ENCODE measurements around the gene SLC17A1.
A peak's percentile ranks its signal among the peaks of the same experiment; 100 is the strongest.

SLC17A1 gene

GRCh38 chr6:25804804-25805203 lies 27.0 kb downstream of the SLC17A1 start:
- H3K4me3 ChIP-seq (ENCODE audit: low read depth, low read length) = no peak overlapping the region
- TF ChIP-seq CTCF (IDR thresholded peaks at IDR 0.05; ENCODE audit: low read depth, low read length, missing control alignments) = no peak
- DNase-seq (ENCODE audit: low read depth) = no peak

- DNase-seq (ENCODE audit: low read depth) = no peak
- TF ChIP-seq CTCF (IDR thresholded peaks at IDR 0.05; ENCODE audit: low read depth, low read length, missing control alignments) = no peak
- H3K4me3 ChIP-seq (ENCODE audit: low read depth, low read length) = no peak overlapping the region
These were observed 30.4 kb downstream of the SLC17A1 start for GRCh38 chr6:25801436-25801835.

- no peak for DNase-seq (ENCODE audit: low read depth)
- TF ChIP-seq CTCF (IDR thresholded peaks at IDR 0.05; ENCODE audit: low read depth, low read length, missing control alignments) = no peak
- no peak overlapping the region for H3K4me3 ChIP-seq (ENCODE audit: low read depth, low read length)
These were observed 37.1 kb downstream of the SLC17A1 start for GRCh38 chr6:25794784-25795183.

- DNase-seq (ENCODE audit: low read depth) = peak; percentile 1
- no peak overlapping the region for H3K4me3 ChIP-seq (ENCODE audit: low read depth, low read length)
- TF ChIP-seq CTCF (IDR thresholded peaks at IDR 0.05; ENCODE audit: low read depth, low read length, missing control alignments) = no peak
These were observed 37.9 kb downstream of the SLC17A1 start for GRCh38 chr6:25793970-25794369.

- no peak for DNase-seq (ENCODE audit: low read depth)
- no peak overlapping the region for H3K4me3 ChIP-seq (ENCODE audit: low read depth, low read length)
- no peak for TF ChIP-seq CTCF (IDR thresholded peaks at IDR 0.05; ENCODE audit: low read depth, low read length, missing control alignments)
These were observed 39.8 kb downstream of the SLC17A1 start for GRCh38 chr6:25792016-25792415.

- H3K4me3 ChIP-seq (ENCODE audit: low read depth, low read length) = no peak overlapping the region
- TF ChIP-seq CTCF (IDR thresholded peaks at IDR 0.05; ENCODE audit: low read depth, low read length, missing control alignments) = no peak
- no peak for DNase-seq (ENCODE audit: low read depth)
These were observed 42.4 kb downstream of the SLC17A1 start for GRCh38 chr6:25789475-25789874.

GRCh38 chr6:25788305-25788922 lies 43.4 kb downstream of the SLC17A1 start:
- no peak for DNase-seq (ENCODE audit: low read depth)
- H3K4me3 ChIP-seq (ENCODE audit: low read depth, low read length) = no peak overlapping the region
- peak; percentile 57 for TF ChIP-seq CTCF (IDR thresholded peaks at IDR 0.05; ENCODE audit: low read depth, low read length, missing control alignments)

Data from GM12864 (cell line).